ENCODE measurements around the gene PRELP.
"Not testable (repeated sequence)": the region's sequence is repeated elsewhere in the genome, so short reads cannot be mapped to it uniquely, and the experiment has no call there.

Gene PRELP

DNA sequence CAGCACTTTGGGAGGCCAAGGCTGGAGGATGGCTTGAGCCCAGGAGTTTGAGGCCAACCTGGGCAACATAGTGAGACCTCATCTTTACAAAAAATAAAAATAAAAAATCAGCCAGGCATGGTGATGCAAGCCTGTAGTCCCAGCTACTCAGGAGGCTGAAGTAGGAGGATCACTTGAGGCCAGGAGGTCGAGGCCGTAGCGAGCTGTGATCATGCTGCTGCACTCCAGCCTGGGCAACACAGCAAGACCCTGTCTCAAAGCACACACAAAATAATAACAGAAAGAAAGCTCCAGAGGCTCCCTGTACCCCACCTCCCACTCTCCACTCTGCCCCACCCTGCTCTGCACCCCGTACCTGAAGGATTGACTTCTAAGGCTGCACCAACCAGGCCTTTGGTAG, 42.5 kb downstream of the PRELP start:
- peaks cover 20% of the 10 kb centered on the region for H3K4me1 Mint-ChIP-seq
- H3K27me3 Mint-ChIP-seq, H3K27ac Mint-ChIP-seq, H3K9me3 Mint-ChIP-seq, H3K36me3 Mint-ChIP-seq, H3K4me3 Mint-ChIP-seq: not testable (repeated sequence)

DNA sequence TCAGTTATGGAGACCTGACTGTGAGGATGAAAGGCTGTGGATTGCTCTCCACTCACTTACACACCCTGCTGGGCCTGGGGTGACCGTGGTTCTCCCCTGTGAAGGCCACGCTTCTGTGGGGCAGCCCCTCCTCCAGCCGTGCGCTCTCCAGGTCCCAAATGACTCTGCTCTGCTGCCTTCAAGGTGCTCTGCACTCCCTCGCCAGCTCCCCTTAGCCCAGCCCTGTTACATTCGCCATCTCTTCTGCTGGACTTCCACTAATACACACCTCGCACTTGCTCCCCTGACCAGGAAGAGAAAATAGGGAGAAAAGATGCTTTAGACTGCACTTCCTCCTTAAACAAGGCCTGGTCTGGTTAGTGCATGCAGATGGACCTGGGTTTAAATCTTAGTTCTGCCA, 42.9 kb downstream of the PRELP start:
- Mint-ChIP-seq H3K9me3 (no peaks in the 10 kb centered on the region), H3K4me1 (peaks cover 16% of the 10 kb centered on the region), H3K27me3 (no peaks in the 10 kb centered on the region), H3K36me3 (no peaks in the 10 kb centered on the region), H3K4me3 (no peak overlapping the region), H3K27ac (no peak overlapping the region)

DNA sequence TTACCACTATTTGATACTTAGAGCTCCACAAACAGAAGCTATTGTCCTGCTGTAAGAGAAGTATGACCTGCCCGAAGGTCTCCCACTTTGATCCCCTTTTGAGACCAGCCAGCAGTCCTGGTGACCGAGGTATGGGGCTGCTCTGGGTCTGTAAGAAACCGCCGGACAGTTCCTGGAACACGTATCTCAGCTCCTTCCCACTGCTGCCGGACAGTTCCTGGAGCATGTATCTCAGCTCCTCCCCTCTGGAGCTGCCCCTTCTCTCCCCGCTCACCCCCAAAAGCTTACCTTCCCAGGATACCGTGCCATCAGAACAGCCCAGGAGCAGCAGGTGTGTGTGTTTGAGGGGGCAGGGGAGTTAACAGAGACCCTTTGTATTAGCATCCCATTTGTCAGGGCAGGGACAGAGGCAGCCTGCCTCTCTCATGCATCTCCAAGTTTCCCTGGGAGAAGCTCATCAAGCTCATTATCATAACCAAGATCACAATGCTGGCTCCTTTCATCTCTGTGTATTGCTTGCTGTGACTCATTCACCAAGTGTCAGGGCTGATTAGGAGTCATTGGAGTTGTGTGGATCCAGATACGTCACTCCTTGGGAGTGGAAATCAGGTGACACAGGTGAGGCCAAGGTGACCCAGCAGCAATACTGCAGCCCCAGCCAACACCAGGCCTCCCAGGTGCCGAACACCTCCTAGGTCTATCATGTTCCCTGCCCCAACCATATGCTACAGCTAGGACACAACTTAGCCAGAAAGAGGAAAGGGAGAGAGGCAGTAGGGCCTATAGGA, 43.6 kb downstream of the PRELP start:
- Mint-ChIP-seq H3K27ac (no peak overlapping the region), H3K36me3 (no peaks in the 10 kb centered on the region), H3K4me3 (no peak overlapping the region), H3K27me3 (no peaks in the 10 kb centered on the region), H3K4me1 (peaks cover 9% of the 10 kb centered on the region), H3K9me3 (no peaks in the 10 kb centered on the region)

DNA sequence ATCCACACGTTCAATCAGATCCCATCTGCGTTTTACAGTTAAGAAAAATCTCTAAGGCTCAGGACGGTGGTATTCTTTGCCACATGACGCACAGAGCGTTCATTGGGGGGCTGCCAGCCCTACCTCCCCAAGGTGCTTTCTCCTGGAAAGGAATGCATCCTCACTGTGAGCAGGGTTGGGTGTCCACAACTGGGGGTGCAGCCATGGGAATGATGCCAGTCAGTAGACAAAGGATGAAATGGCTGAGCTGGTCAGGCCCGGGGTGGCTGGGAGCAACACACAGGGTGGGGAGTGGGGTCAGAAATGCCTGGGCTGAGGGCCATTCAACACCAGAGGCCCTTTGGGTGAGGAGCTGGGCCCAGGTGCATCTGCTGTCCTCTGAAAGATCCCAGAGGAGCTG, 44.3 kb downstream of the PRELP start:
- Mint-ChIP-seq H3K27ac (no peak overlapping the region), H3K36me3 (no peaks in the 10 kb centered on the region), H3K9me3 (no peaks in the 10 kb centered on the region), H3K4me3 (no peak overlapping the region), H3K4me1 (peaks cover 4% of the 10 kb centered on the region), H3K27me3 (no peaks in the 10 kb centered on the region)

DNA sequence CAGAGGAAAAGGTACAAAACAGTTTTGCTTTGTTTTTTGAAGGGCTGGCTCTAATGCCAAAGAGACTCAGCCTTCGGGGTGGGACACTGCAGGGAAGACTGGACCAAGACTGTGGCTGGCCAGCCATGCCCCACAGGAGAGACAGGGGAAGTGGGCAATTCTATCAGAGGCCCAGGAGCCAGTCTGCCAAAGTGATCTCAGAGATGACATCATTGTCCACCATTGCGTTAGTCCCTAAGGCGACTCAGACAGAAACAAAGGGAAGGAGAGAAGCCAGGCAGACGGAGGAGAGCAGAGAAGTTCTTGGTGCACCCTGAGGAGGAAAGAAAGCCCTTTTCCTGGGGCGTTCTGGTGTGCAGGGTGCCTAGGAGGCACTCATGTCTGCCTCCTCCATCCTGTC, 44.7 kb downstream of the PRELP start:
- no peak overlapping the region for H3K4me3 Mint-ChIP-seq
- H3K9me3 Mint-ChIP-seq, result no peaks in the 10 kb centered on the region
- no peak overlapping the region for H3K27ac Mint-ChIP-seq
- H3K36me3 Mint-ChIP-seq, result no peaks in the 10 kb centered on the region
- H3K4me1 Mint-ChIP-seq, result peaks cover 3% of the 10 kb centered on the region
- H3K27me3 Mint-ChIP-seq, result no peaks in the 10 kb centered on the region

DNA sequence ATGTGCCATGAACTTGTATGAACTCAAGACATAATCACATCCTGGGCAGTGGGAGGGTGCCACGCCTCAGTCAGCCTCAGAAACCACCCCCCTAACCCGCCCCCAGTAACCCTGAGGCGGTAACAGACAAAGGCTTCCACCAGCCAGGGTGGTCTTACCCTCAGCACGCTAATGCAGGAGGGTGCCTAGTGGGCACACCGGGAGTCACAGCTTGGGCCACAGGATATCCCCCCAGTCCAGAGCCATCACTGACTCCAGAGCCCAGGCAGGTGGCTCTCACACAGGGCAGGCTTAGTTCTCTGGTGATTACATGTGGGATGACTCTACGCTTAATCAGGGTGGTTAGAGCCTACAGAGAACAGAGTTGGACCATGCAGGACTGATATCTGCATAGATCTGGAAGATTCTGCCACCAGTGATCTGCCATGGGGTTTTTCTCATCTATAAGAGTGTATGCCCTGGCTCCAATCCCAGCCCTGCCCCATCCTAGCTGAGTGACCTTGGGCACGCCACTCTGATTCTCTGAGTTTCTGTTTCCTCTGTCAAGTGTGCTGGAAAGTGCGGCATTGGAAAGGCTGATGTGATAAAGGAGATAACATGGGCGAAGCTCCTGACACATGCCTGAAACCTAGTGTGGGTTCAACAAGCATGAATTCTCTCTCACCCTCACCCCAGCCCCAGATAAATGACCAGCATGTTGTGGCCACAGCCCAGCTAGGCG, 45.6 kb downstream of the PRELP start:
- Mint-ChIP-seq H3K27ac (no peak overlapping the region), H3K4me3 (no peak overlapping the region), H3K9me3 (no peaks in the 10 kb centered on the region), H3K27me3 (no peaks in the 10 kb centered on the region), H3K4me1 (no peaks in the 10 kb centered on the region), H3K36me3 (no peaks in the 10 kb centered on the region)

DNA sequence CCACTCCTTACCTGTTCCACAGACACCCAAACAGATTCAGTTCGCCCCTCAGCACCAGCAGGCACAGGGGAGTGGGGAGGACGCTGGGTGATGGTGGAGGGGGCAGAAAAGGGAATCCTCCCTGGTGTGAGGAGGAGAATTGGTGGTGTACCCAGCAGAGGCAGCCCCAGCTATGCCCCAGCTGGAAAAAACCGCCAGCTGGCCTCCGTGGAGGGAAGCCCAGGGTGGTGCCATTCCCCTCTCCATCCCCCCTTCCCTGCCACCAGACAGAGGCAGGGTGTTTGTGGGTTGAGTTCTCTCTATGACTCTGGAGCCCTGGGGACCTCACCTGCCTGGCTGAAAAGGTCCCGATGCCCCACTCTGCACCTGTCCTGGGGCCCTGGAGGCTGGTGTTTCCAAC, 46.2 kb downstream of the PRELP start:
- Mint-ChIP-seq H3K4me1 (no peaks in the 10 kb centered on the region), H3K9me3 (no peaks in the 10 kb centered on the region), H3K36me3 (no peaks in the 10 kb centered on the region), H3K27me3 (no peaks in the 10 kb centered on the region), H3K27ac (no peak overlapping the region), H3K4me3 (no peak overlapping the region)

DNA sequence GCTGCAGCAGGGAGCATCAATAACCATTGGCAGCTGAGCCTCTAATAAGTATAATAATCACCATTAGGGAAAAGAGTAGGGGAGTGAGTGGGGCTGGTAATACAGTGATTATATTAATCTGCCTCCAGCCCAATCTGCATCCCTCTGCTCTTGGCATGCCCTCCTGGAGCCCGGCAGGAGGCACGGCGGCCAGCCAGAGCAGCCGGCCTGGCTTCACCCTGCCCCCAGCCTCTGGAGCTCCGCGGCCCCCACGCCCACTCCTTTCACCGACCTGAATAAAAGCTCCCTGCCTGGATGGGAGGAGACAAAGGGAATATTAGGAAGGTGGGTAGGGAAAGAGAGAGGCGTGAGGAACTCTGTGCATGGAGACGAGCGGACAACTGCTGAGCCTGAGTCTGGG, 46.6 kb downstream of the PRELP start:
- H3K4me3 Mint-ChIP-seq, result no peak overlapping the region
- no peaks in the 10 kb centered on the region for H3K36me3 Mint-ChIP-seq
- H3K27me3 Mint-ChIP-seq, result no peaks in the 10 kb centered on the region
- no peaks in the 10 kb centered on the region for H3K9me3 Mint-ChIP-seq
- H3K27ac Mint-ChIP-seq, result no peak overlapping the region
- no peaks in the 10 kb centered on the region for H3K4me1 Mint-ChIP-seq

DNA sequence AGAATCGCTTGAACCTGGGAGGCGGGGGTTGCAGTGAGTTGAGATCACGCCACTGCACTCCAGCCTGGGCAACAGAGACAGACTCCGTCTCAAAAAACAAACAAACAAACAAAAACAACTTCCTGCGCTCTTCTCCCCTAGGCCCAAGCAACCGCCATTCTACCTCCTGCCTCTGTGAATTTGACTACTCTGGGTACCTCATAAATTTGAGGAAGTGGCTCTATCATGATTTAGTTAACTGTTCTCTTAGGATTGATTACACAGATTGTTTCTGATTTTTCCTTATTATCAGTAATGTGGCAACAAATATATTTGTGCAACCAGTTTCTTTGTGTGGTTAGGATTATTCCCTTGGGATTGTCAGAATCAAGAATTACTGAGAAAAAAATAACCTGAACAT, 48.1 kb downstream of the PRELP start:
- Mint-ChIP-seq H3K27me3 (no peaks in the 10 kb centered on the region), H3K27ac (no peak overlapping the region), H3K4me3 (no peak overlapping the region), H3K4me1 (peaks cover 3% of the 10 kb centered on the region), H3K9me3 (no peaks in the 10 kb centered on the region), H3K36me3 (no peaks in the 10 kb centered on the region)

DNA sequence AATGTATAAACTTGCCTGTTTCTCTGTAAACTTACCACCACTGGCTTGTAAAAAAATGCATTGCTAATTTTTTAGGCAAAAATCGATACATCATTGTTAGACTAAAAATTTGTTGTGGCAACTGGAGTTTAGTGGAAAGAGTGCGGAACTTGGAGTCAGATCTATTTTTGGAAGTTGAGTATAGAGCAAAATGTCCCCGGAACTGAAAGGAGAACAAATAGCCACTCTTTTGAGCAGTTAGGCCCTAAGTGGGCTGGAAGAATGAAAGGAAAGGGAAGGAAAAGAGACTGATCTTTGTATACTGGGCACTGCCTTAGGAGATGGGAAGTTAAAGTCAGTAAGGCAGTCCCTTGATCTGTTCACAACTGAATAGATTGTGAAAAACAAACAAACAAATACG, 48.5 kb downstream of the PRELP start:
- Mint-ChIP-seq H3K9me3 (no peaks in the 10 kb centered on the region), H3K4me1 (peaks cover 6% of the 10 kb centered on the region), H3K27ac (no peak overlapping the region), H3K4me3 (no peak overlapping the region), H3K27me3 (no peaks in the 10 kb centered on the region), H3K36me3 (no peaks in the 10 kb centered on the region)

DNA sequence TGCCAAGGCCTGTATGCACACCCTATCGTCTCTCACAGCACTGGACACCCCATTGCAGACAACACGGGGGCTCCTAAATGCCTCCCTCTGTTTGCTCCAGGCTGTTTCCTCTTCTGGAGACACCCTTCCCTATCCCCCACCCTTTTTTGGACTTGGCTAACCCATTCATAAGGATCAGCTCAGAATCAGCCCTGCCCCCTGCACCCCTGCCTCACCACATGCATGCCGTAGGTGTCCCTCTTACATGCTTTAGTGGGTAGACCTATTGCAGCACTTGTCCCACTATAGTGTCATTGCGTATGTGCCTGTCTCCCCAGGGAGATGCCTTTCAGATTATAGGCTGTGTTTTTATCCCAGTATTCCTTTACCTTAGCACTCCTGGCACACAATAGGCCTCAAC, 49.2 kb downstream of the PRELP start:
- H3K27ac Mint-ChIP-seq, result no peak overlapping the region
- H3K27me3 Mint-ChIP-seq, result no peaks in the 10 kb centered on the region
- no peaks in the 10 kb centered on the region for H3K36me3 Mint-ChIP-seq
- no peak overlapping the region for H3K4me3 Mint-ChIP-seq
- no peaks in the 10 kb centered on the region for H3K9me3 Mint-ChIP-seq
- H3K4me1 Mint-ChIP-seq, result peaks cover 9% of the 10 kb centered on the region

DNA sequence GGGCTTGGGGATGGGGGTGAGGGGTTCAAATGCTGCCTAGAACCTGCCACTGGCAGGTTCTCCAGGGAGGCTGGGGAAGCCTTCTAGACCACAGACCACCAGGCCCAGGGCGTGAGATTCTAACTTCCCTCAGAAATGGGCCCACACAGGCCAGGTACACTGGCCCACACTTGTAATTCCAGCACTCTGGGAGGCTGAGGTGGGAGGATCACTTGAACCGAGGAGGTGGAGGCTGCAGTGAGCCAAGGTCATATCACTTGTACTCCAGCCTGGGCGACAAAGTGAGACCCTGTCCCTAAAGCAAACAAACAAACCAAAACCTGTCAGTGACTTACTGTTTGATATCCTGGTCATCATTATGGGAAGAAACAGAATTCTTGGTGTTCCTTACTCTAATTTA, 50.1 kb downstream of the PRELP start:
- Mint-ChIP-seq H3K27me3 (no peaks in the 10 kb centered on the region), H3K4me3 (no peak overlapping the region), H3K9me3 (no peaks in the 10 kb centered on the region), H3K27ac (no peak overlapping the region), H3K4me1 (peaks cover 13% of the 10 kb centered on the region), H3K36me3 (no peaks in the 10 kb centered on the region)

DNA sequence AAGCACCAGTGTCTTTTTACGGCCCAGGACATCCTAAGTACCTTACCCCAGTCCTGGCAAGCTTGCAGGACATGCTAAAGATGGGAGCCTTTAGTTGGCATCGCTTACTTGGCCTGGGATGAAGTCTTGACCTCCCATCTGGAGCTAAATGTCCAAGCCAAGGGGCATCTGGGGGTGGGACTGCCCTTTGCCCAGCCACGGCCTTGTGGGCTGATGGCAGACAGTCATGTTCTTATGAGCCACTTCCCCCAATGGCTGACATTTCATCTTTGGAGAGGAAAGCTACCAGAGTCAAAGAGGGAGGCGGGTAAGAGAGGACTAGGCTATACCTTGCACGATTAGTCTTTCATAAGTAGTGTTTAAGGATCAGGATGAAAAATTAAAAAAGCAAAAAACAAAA, 50.5 kb downstream of the PRELP start:
- no peaks in the 10 kb centered on the region for H3K9me3 Mint-ChIP-seq
- peaks cover 13% of the 10 kb centered on the region for H3K4me1 Mint-ChIP-seq
- no peaks in the 10 kb centered on the region for H3K27me3 Mint-ChIP-seq
- no peak overlapping the region for H3K4me3 Mint-ChIP-seq
- no peak overlapping the region for H3K27ac Mint-ChIP-seq
- H3K36me3 Mint-ChIP-seq, result no peaks in the 10 kb centered on the region

DNA sequence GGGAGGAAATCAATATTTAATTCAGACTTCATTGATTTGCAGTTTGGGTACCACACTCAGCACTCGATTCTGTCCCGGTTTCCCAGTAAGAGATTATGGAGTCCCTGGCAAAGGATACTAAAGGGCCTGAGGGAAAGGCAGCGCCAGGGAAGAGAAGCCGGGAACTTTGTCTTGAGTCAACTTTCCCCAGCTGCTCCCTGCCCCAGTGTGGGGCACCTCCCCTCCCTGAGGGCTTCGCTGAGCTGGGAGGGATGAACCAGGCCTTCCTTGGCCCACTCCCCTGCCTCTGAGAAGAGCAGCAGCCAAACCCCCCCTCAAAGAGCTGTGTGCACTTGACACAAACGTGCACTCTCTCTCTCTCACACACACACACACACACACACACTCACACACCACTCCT, 51.0 kb downstream of the PRELP start:
- Mint-ChIP-seq H3K27ac (no peak overlapping the region), H3K36me3 (no peaks in the 10 kb centered on the region), H3K9me3 (no peaks in the 10 kb centered on the region), H3K27me3 (no peaks in the 10 kb centered on the region), H3K4me1 (peaks cover 13% of the 10 kb centered on the region), H3K4me3 (no peak overlapping the region)

DNA sequence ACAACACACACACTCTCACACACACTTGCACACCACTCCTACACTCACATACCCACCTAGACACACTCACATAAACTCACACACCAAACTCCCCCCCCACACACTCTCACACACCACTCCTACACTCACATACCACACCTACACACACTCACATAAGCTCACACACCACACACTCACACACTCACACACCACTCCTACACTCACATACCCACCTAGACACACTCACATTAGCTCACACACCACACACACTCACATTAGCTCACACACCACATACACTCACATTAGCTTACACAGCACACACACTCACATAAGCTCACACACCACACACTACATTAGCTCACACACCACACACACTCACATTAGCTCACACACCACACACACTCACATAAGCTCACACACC, 51.4 kb downstream of the PRELP start:
- Mint-ChIP-seq H3K4me3 (no peak overlapping the region), H3K9me3 (no peaks in the 10 kb centered on the region), H3K4me1 (peaks cover 13% of the 10 kb centered on the region), H3K27ac (no peak overlapping the region), H3K27me3 (no peaks in the 10 kb centered on the region), H3K36me3 (no peaks in the 10 kb centered on the region)

DNA sequence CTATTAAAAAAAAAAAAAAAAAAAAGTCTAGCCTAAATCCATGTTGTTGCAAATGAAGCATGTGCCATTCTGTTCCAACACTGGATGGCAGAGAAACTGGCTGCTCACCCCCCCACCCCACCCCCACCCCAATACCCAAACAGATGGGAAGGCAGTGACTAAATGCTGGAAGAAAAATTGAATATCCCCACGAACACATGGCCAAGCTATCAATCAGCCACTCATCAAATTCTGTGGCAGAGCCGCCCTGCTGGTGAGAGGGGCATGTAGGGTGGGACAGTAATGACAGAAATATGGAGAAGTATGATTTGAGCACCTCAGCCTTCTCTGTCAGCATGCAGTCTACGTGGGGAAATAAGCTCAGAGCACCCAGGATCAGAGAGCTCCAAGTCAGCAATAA, 52.5 kb downstream of the PRELP start:
- Mint-ChIP-seq H3K4me1 (peaks cover 13% of the 10 kb centered on the region), H3K9me3 (no peaks in the 10 kb centered on the region), H3K4me3 (no peak overlapping the region), H3K27ac (no peak overlapping the region), H3K36me3 (no peaks in the 10 kb centered on the region), H3K27me3 (no peaks in the 10 kb centered on the region)
